Nucleus accumbens (tissue), 56 donors: Measurements from ENCODE around the gene ROCK2.
A peak's percentile ranks its signal among the peaks of the same experiment; 100 is the strongest.

Experiments used
- DNase-seq, 56 donors: peaks; one replicate each; lab custom pipeline; 2025; lab: John Stamatoyannopoulos, UW

Gene ROCK2

GRCh38 chr2:11344342-11344955 lies at the start of gene ROCK2:
TSS of gene ROCK2 (minus strand) at chr2:11344636. CDS start at chr2:11344136, 500 bp downstream.
- DNase-seq, result peak in 53 of 56 donors; percentile 39 to 88 (median 76)

GRCh38 chr2:11393711-11394236 lies 49.3 kb upstream of the ROCK2 start:
- no peak for DNase-seq

GRCh38 chr2:11391942-11392266 lies 47.5 kb upstream of the ROCK2 start:
- no peak for DNase-seq

GRCh38 chr2:11390399-11390658 lies 45.9 kb upstream of the ROCK2 start:
- DNase-seq, result no peak

DNA sequence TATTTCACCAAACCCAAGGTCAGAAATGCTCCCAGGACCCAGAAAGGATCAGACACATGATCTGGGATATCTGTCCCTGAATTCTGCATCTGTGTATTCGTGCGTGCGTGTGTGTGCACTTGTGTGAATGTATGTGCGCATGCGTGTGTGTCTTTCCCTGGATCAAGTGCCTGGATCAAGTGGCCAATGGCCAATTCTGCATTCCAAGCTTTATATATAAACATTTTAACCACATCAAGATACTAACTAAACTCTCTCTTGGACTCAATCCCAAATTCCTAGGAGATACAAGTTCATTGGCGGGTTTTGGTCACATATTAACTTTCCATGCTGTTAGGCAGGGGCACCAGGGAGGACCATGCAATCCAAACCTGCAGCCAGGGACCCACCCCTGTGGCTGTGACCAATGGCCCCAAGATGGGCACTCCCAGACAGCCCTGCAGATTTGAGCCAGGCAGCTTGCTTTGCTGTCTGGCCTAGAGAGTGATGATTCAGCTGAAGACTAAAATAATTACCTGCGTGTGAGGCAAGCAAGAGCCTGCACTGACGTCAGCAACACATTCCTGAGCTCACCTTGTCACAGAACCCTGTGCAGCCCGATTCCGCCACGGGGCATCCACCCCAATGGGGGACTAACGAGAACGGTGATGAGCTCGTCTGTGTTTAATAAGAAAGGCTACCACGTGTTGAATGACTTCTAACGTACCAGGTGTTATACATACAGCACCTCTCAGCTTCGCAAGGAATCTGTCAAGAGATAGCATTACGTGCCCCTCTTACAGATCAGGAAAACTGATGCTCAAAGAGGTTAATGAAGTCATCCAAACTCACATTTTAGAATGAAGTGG lies 45.3 kb upstream of the ROCK2 start:
- peak in 2 of 56 donors; percentile 25 to 43 for DNase-seq

DNA sequence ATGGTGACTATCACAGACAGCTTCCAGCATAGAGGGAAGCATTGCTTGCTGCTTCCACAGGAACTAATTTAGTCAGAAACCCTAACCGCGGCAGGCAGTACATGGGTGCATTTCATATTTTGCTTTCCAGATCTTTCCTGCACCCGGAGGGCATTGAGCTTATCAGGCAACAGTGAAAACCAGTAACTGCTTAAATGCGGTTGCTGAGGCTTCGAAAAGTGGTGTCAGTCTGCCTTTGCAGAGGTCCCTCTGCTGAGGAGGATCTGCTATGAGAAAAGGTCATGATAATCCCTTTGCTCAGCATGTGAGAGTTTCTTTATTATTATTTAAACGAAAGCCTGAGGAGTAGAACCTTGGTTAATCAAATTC lies 44.6 kb upstream of the ROCK2 start:
- DNase-seq, result no peak

- no peak for DNase-seq
Measured at GRCh38 chr2:11388262-11389051, 44.0 kb upstream of the ROCK2 start.

DNA sequence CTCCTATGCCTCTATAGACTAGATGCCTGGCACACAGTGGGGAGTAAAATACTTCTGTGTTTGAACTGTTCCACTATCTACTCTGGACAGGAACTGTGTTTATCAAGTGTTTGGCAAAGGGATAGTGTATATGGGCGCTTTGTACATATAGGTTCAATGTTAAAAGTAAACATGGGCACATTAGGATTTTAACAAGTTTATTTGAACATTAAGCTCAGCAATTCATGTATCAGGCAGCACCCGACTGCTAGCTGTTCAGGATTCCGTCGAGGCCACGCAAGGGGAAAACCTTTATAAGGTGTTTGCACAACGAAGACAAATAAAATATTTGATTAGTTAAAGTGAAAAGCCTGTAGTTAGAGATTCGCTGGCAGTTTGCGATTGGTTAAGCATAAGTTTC lies 43.4 kb upstream of the ROCK2 start:
- no peak for DNase-seq

DNA sequence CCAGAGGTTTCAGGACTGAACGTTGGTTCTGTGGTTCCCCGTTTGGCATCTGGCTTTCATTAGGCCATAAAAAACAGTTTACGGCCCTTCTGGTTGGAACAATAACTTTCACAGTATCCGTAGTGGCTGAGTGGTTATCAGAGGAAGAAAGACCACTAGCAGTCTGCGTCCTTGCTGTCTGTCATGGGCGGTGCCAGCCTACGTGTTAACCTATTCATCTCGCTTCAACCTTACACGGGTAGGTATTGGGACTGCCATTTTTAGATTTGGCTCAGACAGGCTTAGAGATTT lies 42.6 kb upstream of the ROCK2 start:
- no peak for DNase-seq

DNA sequence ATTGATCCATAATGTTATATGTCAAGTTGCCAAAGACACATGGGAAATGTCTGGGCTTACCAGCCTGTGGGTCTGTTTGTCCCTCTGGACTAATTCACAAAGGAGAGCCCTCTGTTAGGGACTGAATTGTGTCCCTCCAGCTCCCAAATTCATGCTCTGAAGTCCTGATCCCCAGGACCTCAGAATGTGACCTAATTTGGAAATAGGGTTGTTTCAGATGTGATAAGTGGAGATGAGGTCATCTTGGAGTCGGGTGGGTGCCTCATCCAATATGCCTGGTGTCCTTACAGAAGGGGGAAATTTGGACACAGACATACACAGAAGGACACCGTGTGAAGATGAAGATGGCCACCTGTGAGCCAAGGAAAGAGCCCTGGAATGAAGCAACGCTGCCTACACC lies 41.4 kb upstream of the ROCK2 start:
- DNase-seq, result no peak

DNA sequence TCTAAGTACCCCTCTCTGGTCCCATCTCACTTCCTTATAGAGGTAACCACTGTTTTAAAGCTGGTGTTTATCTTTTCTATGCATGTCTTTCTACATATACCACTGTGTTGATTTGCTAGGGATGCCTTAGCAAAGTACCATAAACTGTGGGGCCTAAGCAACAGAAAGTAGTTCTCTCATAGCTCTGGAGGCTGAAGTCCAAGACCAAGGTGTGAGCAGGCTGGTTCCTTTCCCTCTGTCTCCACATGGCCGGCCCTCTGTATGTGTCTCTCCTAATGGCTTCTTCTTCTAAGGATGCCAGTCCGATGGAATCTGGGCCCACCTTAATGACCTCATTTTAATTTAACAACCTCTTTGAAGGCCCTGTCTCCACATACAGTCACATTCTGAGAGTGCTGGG lies 40.8 kb upstream of the ROCK2 start:
- DNase-seq, result no peak

- DNase-seq, result no peak
Measured at GRCh38 chr2:11379558-11379957, 35.1 kb upstream of the ROCK2 start.

- DNase-seq, result no peak
Measured at GRCh38 chr2:11377928-11378545, 33.6 kb upstream of the ROCK2 start.

GRCh38 chr2:11376071-11376470 lies 31.6 kb upstream of the ROCK2 start:
- DNase-seq, result no peak

- no peak for DNase-seq
Measured at GRCh38 chr2:11375689-11376027, 31.2 kb upstream of the ROCK2 start.

DNA sequence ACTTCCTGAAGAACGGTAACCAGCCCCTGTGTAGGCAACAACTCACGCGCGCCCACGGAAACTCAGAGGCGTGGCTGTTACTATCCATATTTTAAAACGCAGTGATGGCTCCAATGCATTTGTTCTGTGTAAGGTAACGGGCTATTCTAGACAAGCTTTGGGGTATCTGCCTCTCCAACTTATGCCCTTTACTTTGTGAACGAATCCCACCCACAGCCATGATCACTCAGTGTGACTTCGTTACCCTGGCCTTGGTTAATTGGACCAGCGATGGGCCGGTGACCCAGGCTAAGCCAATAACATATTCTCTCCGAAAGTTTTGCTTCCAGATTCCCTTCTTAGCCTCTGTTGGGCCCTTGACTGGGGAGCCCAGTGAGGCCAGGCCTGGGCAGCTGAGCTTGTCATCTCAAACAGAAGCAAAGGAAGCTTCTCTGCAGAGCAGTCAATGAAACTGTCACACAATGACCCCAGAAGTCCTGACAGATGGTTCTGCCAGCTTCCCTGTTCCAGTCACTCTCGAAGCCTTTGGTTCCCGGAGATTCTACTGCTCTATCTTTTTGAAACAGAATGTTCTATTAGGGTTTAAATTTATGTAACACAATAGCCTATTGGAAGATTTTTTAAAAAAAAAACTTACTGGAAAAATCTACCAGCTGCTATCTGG lies 30.7 kb upstream of the ROCK2 start:
- no peak for DNase-seq

DNA sequence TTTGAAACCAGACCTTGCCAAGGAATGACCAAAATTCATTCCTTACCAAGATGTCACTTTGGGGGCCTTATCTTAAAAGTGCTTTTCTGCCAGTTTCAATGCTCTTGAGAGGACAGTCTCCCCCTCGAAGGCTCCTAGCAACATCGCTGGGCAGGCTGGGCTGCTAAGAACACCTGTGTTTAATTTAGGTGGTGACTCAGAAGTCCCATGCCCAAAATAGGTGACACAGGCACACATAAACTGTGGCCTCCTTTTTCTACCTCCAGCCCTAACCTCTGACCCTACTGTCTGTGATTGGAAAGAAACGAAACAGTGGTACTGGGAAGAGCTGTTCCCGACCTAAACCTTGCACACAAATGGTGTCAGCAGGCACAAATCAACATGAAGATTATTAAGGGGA lies 28.7 kb upstream of the ROCK2 start:
- DNase-seq, result no peak

DNA sequence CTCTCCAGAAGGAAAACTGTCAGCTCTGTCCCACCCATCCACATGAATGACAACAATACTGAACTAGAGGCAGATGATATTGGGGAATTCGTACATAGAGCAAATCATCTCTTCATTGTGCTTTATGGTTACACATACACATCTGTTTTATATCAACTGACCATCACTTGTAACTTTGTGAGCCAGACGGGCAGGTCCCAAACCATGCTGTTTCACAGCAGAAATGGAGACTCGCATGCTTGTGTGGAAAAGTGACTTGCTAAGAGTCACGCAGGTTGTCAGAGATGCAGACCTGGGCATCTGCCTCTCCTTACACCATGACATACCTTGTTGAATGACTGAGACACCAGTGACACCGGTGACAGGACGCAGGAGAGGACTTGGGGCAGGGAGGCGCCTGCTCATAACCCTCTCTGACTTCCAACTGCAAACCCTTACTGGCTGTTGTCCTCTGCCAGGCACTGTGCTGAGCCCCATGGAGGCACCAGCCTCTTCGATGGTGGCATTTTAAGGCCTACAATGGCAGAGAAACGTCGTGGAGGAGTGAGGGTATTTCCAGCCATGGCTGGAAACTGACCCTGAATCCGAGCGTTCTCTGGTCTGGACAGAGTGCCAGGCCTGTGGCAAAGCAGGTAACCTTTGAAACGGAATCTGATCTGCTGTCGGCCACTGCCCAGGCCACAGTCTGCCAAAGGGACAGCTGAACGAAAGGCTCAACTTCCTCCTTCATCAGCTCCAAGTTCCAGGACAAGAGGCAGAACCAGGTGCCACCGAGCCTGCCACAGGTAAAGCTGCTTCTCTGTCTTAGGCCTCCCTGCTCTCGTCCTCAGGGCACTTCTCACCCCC lies 26.9 kb upstream of the ROCK2 start:
- no peak for DNase-seq

GRCh38 chr2:11370377-11371091 lies 26.1 kb upstream of the ROCK2 start:
- no peak for DNase-seq
